HG02852 (cell line): ENCODE measurements around the gene XAF1.
"Not testable (repeated sequence)": the region's sequence is repeated elsewhere in the genome, so short reads cannot be mapped to it uniquely, and the experiment has no call there.

ENCODE experiments used
- ATAC-seq: cut with Tn5 transposase; IDR thresholded peaks from one replicate; pipeline ENCODE4 v1.9.1; 2021; ENCODE audit warnings: mild to moderate bottlenecking, moderate library complexity; ENCODE audit not compliant: unreplicated experiment

Gene XAF1, protein sequence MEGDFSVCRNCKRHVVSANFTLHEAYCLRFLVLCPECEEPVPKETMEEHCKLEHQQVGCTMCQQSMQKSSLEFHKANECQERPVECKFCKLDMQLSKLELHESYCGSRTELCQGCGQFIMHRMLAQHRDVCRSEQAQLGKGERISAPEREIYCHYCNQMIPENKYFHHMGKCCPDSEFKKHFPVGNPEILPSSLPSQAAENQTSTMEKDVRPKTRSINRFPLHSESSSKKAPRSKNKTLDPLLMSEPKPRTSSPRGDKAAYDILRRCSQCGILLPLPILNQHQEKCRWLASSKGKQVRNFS

DNA sequence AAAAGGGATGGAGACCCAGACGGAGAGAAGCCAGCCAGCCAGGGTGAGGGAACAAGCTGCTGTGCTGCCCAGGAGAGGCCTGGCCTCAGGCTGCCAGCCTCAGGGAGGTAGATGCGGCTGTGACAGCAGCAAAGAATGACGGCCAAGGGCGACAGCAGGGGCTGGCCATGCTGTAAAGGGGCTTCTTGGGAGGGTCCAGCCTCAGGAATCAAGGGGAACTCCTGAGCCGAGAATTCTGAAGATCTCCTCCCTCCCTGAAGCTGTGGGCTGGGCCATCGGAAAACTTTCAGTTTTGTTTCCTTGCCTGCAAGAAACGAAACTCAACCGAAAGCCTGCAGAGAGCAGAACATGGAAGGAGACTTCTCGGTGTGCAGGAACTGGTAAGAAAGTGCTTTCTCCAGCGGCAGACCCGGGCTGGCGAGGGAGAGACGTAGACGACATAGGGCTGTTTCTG lies at the start of gene XAF1:
TSS of gene XAF1 (plus strand) at position 316 of the 454 bp plus-strand sequence. CDS start at position 349, 33 bp downstream.
- no peak for ATAC-seq

DNA sequence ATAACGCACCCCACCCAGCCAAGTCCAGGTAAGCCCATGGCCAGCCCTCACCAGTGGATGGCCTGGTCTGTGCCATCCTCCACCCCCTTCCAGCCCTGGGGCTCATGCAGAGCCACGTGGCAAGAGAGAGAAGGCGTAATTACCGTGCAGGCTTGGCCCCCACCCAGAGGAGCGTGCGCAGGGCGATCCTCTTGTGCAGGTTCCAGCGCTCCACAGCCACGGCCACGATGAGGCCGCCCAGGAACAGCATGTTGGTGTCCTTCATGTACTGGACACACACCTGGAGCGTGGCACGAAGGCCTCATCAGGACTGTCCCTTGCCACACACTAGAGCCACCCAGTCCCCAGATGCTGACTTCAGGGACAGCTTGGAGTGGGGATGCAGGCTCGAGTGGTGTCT lies 49.3 kb upstream of the XAF1 start:
- ATAC-seq: no peak

DNA sequence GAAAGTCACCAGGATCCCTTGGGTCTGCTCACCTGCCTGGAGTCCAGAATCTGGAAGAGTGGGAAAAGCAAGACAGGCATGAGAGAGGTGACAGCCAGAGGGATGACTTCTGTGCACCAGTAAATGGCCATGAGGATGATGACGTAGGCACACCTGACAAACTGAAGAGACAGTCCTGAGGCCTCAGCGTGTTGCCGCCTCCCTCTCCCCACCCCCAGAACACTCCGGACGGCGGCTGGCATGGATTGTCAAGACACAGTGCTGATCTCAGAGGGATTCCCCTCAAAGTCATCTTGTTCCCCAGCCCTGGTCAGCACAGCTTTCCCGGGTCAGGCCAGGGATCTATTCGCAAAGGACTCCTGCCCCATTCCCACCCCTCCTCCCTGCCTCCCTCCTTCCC lies 48.9 kb upstream of the XAF1 start:
- ATAC-seq: no peak

DNA sequence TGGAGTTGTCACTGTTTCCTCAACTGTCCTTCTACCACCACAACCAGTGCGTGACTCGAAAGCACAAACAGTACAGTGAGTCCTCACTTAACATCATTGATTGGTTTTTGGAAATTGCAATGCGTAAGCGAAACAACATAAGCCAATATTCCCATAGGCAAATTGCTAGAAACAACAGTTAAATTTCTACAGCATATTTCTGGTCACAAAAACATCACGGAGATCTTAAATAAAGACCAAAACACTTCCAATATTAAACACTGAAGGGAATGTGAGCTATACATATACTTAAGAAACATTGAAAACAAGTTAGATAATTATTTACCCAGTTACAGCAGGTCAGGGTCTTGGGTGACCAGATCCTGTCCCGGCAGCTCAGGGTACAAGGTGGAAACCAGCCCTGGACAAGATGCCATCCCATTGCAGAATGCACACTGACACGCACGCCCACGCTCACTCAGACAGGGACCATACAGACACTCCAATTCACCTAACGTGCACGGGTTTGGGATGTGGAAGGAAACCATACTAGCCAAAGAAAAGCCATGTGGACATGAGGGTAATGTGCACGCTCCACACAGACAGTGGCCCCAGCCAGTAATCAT lies 47.4 kb upstream of the XAF1 start:
- ATAC-seq: no peak

DNA sequence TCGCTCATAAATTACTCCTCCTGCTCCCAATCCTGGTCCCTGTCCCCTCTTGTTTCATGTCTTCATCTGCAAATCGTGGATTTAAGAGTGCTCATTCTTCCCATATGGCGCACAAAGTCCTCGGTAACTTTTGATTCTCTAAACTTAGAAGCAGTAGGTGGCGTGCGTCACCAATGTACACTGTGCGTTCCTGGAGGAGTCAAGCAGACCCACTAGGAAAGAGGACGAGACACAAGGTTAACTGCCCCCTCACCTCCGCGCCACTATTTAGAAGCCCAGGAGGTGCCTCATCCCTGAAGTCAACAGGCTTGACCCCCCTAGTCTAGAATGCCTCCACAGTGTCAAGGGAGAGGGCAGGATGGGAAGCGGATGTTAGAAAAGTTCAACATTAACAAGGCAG lies 45.5 kb upstream of the XAF1 start:
- no peak for ATAC-seq

DNA sequence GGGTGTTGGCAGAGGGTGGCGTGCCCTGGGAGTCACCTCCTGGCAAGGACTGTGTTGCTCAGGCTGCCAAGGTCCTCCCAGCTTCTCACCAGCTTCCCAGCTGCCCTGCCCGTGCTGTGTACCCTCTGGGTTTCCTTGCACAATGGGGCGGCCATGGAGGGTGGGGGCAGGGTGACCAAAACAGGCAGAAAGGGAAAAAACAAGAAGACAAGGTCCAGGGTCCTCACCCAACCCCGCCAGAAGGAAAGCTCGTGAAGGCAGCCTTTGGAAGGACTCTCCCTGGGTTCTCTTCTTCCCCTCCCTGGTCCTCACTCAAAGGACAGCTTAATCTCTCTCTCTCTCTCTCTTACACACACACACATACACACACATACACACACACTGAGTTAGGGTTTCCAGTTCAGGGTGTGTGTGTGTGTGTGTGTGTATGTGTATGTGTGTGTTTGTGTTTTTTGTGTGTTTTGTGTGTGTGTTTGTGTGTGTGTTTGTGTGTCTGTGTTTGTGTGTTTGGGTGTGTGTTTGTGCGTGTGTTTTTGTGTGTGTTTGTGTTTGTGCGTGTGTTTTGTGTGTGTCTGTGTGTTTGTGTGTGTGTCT lies 44.7 kb upstream of the XAF1 start:
- ATAC-seq: no peak

DNA sequence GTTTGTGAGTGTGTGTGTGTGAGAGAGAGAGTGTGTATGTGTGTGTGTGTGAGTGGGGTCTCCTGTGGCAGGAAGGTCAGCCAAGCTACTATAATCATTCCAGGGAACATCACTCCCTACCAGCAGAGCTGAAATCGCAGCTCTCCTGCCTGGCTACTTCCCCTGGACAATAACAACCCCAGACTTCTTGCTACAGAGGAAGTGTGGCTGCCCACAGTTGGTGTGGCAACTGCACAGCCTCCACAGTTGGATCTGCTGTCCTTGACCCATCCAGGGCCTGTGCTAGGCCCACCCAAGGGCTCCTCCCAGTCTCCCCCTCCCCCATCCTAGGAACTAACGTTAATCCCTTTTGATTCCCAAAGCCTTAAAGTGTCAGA lies 44.2 kb upstream of the XAF1 start:
- no peak for ATAC-seq

DNA sequence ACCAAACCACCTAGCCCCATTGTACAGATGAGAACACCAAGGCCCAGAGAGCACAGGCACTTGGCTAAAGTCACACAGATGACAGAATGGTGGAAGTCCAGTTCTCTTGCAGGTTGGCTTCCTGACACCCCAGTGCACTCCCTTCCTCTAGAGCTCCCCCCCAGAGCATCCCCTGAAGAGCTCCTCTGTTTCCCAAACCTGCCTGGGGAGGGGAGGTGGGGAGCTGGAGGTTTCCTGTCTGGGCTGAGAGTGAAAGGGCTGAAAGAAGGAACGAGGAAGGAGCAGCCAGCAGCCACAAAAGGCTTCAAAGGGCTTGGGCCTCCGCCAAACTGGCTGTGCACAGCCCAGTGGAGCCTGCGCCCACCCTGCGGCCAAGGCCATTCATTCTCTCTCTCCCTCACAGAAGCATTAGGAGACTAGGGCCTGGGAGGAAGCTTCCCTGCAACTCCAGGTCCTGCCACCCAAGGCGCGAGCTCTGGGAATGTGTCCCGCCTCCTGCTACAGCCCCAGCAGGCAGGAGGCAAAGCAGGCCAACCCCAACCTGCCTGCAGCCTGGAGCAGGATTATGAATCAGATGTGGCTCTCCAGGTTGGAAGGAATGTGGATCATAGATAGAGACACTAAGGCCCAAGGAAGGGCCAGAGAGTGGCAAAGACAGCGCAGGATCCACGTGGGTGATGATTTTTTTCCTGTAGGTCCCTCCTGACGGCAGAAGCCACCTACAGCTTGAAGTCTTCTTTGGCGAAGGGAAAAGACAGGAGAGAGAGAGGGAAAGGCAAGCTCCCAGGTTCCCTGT lies 43.6 kb upstream of the XAF1 start:
- ATAC-seq: no peak

DNA sequence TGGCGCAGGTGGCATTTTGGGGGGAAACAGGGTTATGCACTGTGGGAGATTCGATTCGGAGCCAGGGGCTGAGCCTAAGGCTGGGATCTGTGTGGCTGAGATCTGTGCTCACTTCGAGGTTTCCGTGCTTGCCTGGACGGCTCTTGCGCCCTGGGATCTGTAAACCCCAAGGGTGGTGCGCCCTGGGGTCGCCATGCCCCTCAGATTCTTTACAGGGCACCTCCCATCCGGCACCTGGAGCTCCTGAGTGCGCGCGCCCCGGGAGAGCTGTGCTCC lies 43.1 kb upstream of the XAF1 start:
- no peak for ATAC-seq

DNA sequence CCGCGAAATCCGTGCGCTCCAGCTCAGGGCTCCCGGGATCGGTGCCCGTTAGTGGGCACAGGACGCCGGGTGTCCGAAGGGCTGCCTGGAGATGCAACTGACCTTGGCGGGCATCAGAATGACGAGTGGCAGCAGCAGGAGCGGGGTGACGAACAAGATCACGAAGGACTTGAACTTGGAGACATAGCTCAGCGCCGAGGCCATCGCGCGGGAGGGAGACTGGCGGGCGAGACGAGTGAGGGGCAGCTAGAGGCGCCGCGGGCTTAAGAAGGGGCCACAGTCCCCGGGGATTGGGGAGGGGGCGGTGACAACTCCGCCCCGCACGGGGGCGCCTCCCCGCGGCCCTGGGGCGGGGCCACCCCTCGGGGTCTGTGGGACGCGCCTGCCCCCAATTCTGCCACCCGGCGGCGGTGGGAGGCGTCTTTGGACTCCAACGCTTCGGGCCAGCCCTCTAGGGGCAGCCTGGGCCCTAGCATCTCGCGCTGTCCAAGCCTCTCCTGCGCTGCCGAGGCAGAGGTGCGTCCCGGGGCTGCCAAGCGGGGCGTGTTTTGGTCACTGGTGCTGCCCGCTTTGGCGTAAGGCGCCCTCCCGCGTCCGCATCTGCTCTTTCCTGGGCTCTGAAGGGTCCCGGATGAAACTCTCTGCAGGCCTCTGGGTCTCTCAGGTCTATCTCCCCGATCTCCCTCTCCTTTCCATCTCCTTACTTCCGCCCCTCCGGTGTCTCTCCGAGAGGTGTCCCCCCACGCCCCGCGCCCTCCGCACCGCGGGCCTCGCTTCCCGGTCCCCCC lies 42.5 kb upstream of the XAF1 start, which contains the start of gene SLC13A5:
TSS of gene SLC13A5 (minus strand) at position 240 of the 788 bp plus-strand sequence. CDS start at position 204, 36 bp downstream.
- ATAC-seq: no peak

DNA sequence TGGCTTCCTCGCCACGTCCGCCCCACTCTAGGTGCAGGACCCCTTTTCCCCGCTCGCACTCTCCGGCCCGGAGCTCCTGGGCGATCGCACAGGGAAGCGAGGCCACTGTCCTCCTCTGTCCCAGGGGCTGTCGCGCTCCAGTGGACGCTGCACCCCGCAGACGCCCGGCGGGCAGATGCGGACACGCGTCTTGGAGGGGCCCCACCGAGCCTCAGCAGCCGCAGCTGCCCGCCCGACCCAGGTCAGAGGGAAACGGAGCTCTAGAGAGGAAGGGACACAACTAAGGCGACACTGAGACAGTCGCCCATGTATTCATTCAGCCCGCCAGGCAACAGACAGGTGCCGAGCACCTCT lies 42.0 kb upstream of the XAF1 start:
- no peak for ATAC-seq

DNA sequence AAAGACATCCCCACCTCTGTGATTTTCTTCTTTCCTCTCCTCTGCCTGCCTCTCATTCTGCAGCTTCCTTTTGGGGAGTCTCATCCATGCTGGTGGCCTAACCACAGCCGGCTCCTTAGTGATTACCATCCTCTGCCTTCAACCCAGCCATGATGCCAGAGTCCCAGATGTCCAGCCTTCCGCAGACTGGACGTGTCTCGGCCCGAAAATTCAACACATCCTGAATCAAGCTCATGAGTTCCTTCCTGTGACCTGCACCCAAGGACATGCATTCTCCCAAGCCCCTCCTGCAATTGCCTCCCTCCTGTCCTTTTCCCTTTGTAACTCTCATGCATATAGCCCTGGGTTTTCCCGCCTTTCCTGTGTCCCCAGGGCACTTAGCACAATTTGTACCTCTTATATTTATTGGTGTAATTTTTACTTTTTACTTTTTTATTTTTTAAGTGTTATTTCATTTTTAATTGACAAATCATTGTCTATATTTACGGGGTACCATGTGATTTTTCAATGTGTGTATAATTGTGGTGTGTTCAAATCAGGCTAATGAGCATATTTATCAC lies 41.5 kb upstream of the XAF1 start:
- ATAC-seq: no peak

DNA sequence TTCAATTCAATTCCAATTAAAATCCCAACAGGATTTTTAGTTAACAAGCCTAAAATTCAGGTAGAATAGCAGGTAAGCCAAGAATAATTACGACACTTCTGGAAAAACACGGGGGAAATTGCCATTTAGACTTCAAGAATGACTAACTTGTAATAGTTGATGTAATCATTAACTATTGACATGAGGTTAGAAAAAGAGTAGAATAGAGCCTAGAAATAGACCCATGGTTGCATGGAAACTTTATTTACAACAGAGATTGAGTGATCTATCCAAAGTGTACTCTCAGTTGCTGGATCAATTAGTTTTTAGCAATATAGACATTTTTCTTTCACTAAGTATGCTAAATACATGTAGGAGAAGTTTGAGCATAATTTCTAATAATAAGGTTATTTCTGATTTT lies 39.1 kb upstream of the XAF1 start:
- no peak for ATAC-seq

DNA sequence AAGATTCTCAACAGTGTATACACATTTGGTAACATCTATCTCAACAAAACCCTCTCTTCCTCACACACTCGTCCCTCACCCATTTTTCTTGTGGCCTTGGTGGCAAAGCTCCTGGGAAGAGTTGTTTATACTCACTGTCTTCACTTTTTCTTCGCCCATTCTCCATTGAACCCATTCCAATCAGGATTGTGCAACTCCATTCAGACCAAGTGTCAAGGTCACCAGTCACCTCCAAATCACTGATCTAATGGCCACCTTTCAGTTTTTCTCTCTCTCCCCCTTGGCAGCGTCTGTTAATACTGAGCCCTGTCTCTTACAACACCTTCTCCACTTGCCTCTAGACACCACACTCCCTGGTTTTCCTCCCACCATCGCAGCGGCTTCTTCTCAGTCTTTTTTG lies 34.1 kb upstream of the XAF1 start:
- ATAC-seq: no peak

DNA sequence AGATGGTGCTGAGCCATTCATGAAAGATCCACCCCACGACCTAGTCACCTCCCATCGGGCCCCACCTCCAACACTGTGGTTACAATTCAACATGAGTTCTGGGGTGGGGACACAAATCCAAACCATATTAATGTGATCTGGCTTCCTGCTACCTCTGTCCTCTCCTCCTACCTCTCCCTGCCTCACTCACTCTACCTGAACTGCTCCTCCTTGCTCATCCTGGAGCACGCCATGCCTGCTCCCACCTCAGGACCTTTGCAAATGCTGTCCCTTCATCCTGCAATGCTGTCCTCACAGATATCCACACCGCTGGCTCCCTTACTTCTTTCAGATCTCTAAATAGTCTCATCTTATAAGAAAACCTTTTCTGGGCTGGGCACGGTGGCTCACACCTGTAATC lies 31.8 kb upstream of the XAF1 start:
- ATAC-seq: no peak

DNA sequence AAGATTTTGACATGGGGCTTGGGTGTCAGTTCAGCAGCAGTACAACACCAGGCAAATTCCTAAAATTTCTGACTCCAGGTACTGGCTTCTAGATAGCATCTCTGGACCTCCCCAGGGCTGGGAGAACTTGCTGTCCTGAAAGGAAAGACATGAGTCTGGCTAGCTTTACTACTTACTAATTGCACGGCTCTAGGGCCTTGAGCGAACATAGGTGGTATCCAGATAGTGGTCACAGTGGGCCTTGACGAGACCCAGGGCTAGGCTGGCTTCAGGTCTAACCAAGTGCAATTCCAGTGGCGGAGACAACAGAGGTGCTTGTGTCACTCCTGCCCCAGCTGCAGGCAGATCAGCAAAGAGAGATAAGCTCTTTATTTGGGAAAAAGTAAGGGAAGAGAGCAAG lies 26.3 kb upstream of the XAF1 start:
- ATAC-seq: no peak

DNA sequence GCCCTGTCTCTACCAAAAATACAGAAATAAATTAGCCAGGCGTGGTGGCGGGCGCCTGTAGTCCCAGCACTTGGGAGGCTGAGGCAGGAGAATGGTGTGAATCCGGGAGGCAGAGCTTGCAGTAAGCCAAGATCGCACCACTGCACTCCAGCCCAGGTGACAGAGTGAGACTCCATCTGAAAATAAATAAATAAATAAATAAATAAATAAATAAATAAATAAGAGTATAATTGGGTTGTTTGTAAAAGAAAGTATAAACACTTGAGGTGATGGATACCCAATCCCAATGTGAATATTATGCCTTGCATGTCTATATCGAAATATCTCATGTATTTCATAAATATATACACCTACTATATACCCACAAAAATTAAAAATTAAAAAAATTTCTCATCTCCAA lies 9.2 kb upstream of the XAF1 start:
- ATAC-seq: not testable (repeated sequence)

DNA sequence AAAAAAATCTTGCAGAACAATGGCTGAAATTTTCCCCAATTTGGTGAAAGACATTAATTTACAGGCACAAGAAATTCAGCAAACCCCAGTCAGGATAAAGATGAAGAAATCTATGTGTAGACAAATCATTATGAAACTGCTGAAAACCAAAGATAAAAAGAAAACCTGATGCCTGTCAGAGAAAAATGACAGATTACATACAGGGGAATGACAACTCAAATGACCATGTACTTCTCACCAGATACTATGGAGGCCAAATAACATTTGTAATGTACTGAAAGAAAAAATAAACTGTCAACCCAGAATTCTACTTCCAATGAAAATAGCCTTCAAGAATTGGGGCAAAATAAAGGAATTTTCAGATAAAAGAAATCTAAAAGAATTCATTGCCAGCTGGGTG lies 7.2 kb upstream of the XAF1 start:
- no peak for ATAC-seq

DNA sequence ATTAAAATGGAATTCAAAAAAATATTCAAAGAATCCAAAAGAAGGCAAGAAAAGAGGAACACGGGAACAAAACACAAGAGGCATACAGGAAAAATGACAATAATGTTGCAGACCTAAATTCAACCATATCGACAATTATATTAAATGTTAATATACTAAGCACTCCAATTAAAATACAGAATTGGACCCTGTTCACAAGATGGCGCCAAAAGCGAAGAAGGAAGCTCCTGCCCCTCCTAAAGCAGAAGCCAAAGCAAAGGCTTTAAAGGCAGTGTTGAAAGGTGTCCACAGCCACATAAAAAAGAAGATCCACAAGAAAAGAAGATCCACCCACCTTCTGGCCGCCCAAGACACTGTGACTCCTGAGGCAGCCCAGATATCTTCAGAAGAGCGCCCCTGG lies 6.3 kb upstream of the XAF1 start:
- no peak for ATAC-seq

DNA sequence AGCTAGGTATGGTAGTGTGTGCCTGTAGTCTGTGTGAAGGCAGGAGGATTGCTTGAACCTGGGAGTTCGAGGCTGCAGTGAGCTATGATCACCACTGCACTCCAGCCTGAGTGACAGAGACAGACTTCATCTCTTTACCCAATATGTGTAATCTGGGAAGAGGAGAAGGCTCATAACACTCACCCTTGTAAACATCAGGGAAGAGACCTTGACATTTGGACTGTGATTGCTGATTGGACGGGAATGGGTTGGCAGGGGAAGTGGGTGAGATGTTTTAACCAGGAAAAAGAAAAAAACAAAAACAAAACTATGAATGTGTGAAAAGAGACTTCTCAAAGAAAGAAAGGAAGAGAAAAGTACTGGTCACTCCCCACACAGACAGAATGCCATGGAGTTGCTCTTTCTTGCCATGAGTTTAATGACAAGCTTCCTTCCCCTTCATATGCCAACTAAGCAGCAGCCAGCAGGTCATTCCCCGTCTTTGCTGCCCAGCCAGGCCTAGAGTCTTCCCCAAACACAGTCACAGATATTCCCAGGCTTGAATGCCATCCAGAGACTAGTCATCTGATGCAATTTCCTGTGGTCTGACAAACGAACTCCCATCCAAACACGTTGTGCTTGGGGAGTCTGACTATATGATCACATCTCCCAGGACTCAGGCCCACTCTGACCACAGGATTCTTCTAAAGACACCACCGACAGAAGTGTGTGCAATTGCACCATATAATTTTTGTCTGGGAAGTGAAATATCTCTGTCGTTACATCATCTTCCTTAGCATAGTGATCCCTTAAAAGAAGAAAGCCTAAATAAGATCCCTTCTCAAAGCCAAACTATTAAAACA lies 3.6 kb upstream of the XAF1 start:
- ATAC-seq: no peak
